Activated naive CD8-positive, alpha-beta T cell treated with anti-CD3 and anti-CD28 coated beads, Interleukin-2, amount 10 ng/mL, durations not matched to agents 7 days and 5 days (primary cell): ENCODE measurements around the gene ELOVL3. TPM values are rescaled to one million over a fixed set of nuclear protein-coding genes. Genes with fewer than 3 reads are reported as not detected.

ENCODE experiments used
- ATAC-seq: fragments of 150-1000 bp; cut with Tn5 transposase; one replicate; pipeline ENCODE4 v1.10.0; 2021; ENCODE audit warnings: low read depth, moderate library complexity
- POLR2A ChIA-PET: fragments of 350-600 bp; sonication (Branson Sonifier 250); formaldehyde crosslinking; loops from one replicate; lab custom pipeline; 2021; ENCODE audit warnings: antibody characterized with exemption; lab: Charles Lee
- DNase-seq: peaks from one replicate; pipeline ENCODE4 v3.0.0; 2021
- H3K27ac Mint-ChIP-seq: one replicate; pipeline ENCODE4 v1.8.0; 2022; ENCODE audit warnings: mild to moderate bottlenecking, mixed read lengths
- H3K27me3 Mint-ChIP-seq: one replicate; pipeline ENCODE4 v1.8.0; 2022; ENCODE audit warnings: mild to moderate bottlenecking, moderate library complexity, mixed read lengths
- H3K36me3 Mint-ChIP-seq: one replicate; pipeline ENCODE4 v1.8.0; 2021; ENCODE audit warnings: mild to moderate bottlenecking, mixed read lengths
- H3K4me1 Mint-ChIP-seq: one replicate; pipeline ENCODE4 v1.8.0; 2021; ENCODE audit warnings: mixed read lengths
- H3K4me3 Mint-ChIP-seq: one replicate; pipeline ENCODE4 v1.8.0; 2022; ENCODE audit warnings: mild to moderate bottlenecking, moderate library complexity, mixed read lengths
- H3K9me3 Mint-ChIP-seq: one replicate; pipeline ENCODE4 v1.8.0; 2021; ENCODE audit warnings: mixed read lengths
- total RNA-seq, 2 experiments: library from RNA; stranded (reverse); gene quantifications; one replicate each; pipeline ENCODE4 v1.2.3, GENCODE V29; 2021

ELOVL3 gene
- total RNA-seq, 2 experiments from 2014 or later = 0.22 TPM; not detected in 1

GRCh38 chr10:102268375-102268888 lies 42.3 kb downstream of the ELOVL3 start:
- POLR2A ChIA-PET = interaction anchor here (0.5 to 1.1 kb wide), 2 partner anchors 23 to 507 kb away, joined by 3 read pairs; partner anchors contain the start of gene GBF1
- Mint-ChIP-seq H3K36me3 (peaks cover 21% of the 10 kb centered on the region), H3K4me3 (no peak overlapping the region), H3K27me3 (no peaks in the 10 kb centered on the region), H3K9me3 (no peaks in the 10 kb centered on the region), H3K27ac (no peak overlapping the region), H3K4me1 (peaks cover 29% of the 10 kb centered on the region)
- DNase-seq (no peak), ATAC-seq (peak; percentile 46)

- Mint-ChIP-seq H3K4me1 (peaks cover 29% of the 10 kb centered on the region), H3K27me3 (no peaks in the 10 kb centered on the region), H3K4me3 (no peak overlapping the region), H3K27ac (no peak overlapping the region), H3K36me3 (peaks cover 22% of the 10 kb centered on the region), H3K9me3 (no peaks in the 10 kb centered on the region)
- ATAC-seq (no peak), DNase-seq (no peak)
- POLR2A ChIA-PET = no interaction called here
These were observed 42.9 kb downstream of the ELOVL3 start for GRCh38 chr10:102269017-102269416.

- POLR2A ChIA-PET = no interaction called here
- Mint-ChIP-seq H3K27ac (no peak overlapping the region), H3K27me3 (no peaks in the 10 kb centered on the region), H3K4me1 (peaks cover 15% of the 10 kb centered on the region), H3K4me3 (no peak overlapping the region), H3K9me3 (no peaks in the 10 kb centered on the region), H3K36me3 (peaks cover 16% of the 10 kb centered on the region)
- DNase-seq (no peak), ATAC-seq (no peak)
These were observed 48.0 kb downstream of the ELOVL3 start for GRCh38 chr10:102274062-102274461.

GRCh38 chr10:102275343-102275742 lies 49.2 kb downstream of the ELOVL3 start:
- POLR2A ChIA-PET = no interaction called here
- Mint-ChIP-seq H3K9me3 (no peaks in the 10 kb centered on the region), H3K27ac (no peak overlapping the region), H3K27me3 (no peaks in the 10 kb centered on the region), H3K4me3 (no peak overlapping the region), H3K4me1 (peaks cover 18% of the 10 kb centered on the region), H3K36me3 (peaks cover 14% of the 10 kb centered on the region)
- ATAC-seq (no peak), DNase-seq (no peak)

GRCh38 chr10:102279104-102279503 lies 53.0 kb downstream of the ELOVL3 start:
- no peak for DNase-seq
- no peak for ATAC-seq
- H3K27me3 Mint-ChIP-seq = no peaks in the 10 kb centered on the region
- H3K9me3 Mint-ChIP-seq = no peaks in the 10 kb centered on the region
- H3K4me1 Mint-ChIP-seq = peaks cover 34% of the 10 kb centered on the region
- H3K36me3 Mint-ChIP-seq = peaks cover 6% of the 10 kb centered on the region
- POLR2A ChIA-PET = interaction anchor here (0.6 kb wide), 1 partner anchor 34 kb away, joined by 3 read pairs; the partner anchor contains the start of gene GBF1
- H3K27ac Mint-ChIP-seq = no peak overlapping the region
- H3K4me3 Mint-ChIP-seq = no peak overlapping the region

Other genes with a start within 250 kb of the ELOVL3 start
- 10 to 100 TPM; 27.8 to 30.5 TPM for gene ARMH3, start 170.1 kb upstream of the ELOVL3 start, total RNA-seq
- gene HPS6, start 160.9 kb upstream of the ELOVL3 start, total RNA-seq = 10 to 100 TPM; 23.8 to 25.8 TPM
- gene LDB1, start 105.9 kb upstream of the ELOVL3 start, total RNA-seq = 100 to 1,000 TPM; 115 to 117 TPM
- gene PPRC1, start 93.3 kb upstream of the ELOVL3 start, total RNA-seq = 10 to 100 TPM; 46.4 to 47.4 TPM
- gene NOLC1, start 73.9 kb upstream of the ELOVL3 start, total RNA-seq = 10 to 100 TPM; 73.8 to 78.3 TPM
- gene PITX3, start 15.2 kb downstream of the ELOVL3 start, total RNA-seq = not detected
- gene GBF1, start 19.2 kb downstream of the ELOVL3 start, total RNA-seq = 10 to 100 TPM; 40.1 to 40.6 TPM
- 100 to 1,000 TPM; 103 to 104 TPM for gene NFKB2, start 169.4 kb downstream of the ELOVL3 start, total RNA-seq
- 1 to 10 TPM; 3.6 to 4.3 TPM for gene PSD, start 192.5 kb downstream of the ELOVL3 start, total RNA-seq
- 10 to 100 TPM; 11.7 to 16.3 TPM for gene FBXL15, start 194.5 kb downstream of the ELOVL3 start, total RNA-seq
- 10 to 100 TPM; 68.6 to 70.3 TPM for gene CUEDC2, start 206.3 kb downstream of the ELOVL3 start, total RNA-seq
- under 1 TPM; 0.28 to 0.54 TPM for gene C10orf95, start 225.2 kb downstream of the ELOVL3 start, total RNA-seq